PC-9 (cell line): ENCODE results near the gene LZTS2. TPM values are rescaled to one million over a fixed set of nuclear protein-coding genes. Genes with fewer than 3 reads are reported as not detected.
"Not testable (repeated sequence)": the region's sequence is repeated elsewhere in the genome, so short reads cannot be mapped to it uniquely, and the experiment has no call there.

ENCODE experiments used
- BruUV-seq: library from RNA; stranded (reverse); fragments of 400-500 nt; replicated peaks from 2 replicates; lab custom pipeline; 2021; lab: Mats Ljungman, UMichigan
- CTCF ChIA-PET: fragments of 300-600 bp; sonication (Branson Sonifier 250); formaldehyde crosslinking; loops from one replicate; lab custom pipeline; 2022; ENCODE audit warnings: antibody characterized with exemption; lab: Charles Lee
- POLR2A ChIA-PET: fragments of 300-600 bp; sonication (Branson Sonifier 250); formaldehyde crosslinking; loops from one replicate; lab custom pipeline; 2022; ENCODE audit warnings: antibody characterized with exemption; ENCODE audit not compliant: unreplicated experiment; lab: Charles Lee
- DNase-seq, 2 experiments: peaks; one replicate each; pipeline versions ENCODE4 v3.0.0 to v3.0.0-alpha.2; 2015 to 2022; ENCODE audit warnings: mixed read lengths in 1 of 2
- H2AFZ ChIP-seq: fragments of 200-600 bp; sonication (generic); 2 replicates; pipeline ENCODE4 v1.8.1; 2017; ENCODE audit warnings: antibody characterized with exemption
- H3F3A ChIP-seq: fragments of 200-600 bp; sonication (generic); 2 replicates; pipeline ENCODE4 v1.8.1; 2017; ENCODE audit warnings: antibody characterized with exemption, mild to moderate bottlenecking, low read depth; ENCODE audit not compliant: insufficient read depth
- H3K27ac ChIP-seq: fragments of 200-600 bp; sonication (generic); 2 replicates; pipeline ENCODE4 v1.6.1; 2016; ENCODE audit warnings: mixed run types
- H3K27me3 ChIP-seq: fragments of 200-600 bp; sonication (generic); 2 replicates; pipeline ENCODE4 v1.6.1; 2016; ENCODE audit warnings: low read depth, mixed run types; ENCODE audit not compliant: insufficient read depth
- H3K36me3 ChIP-seq: fragments of 200-600 bp; sonication (generic); 2 replicates; pipeline ENCODE4 v1.6.1; 2016; ENCODE audit warnings: low read depth, mixed run types
- H3K4me1 ChIP-seq: fragments of 200-600 bp; sonication (generic); replicated peaks from 2 replicates; pipeline ENCODE4 v1.6.1; 2016; ENCODE audit warnings: mixed run types; ENCODE audit not compliant: insufficient read depth
- H3K4me2 ChIP-seq: fragments of 200-600 bp; sonication (generic); 2 replicates; pipeline ENCODE4 v1.6.1; 2017; ENCODE audit warnings: mixed run types
- H3K4me3 ChIP-seq: fragments of 200-600 bp; sonication (generic); 2 replicates; pipeline ENCODE4 v1.6.1; 2016; ENCODE audit warnings: mixed run types
- H3K79me2 ChIP-seq: fragments of 200-600 bp; sonication (generic); 2 replicates; pipeline ENCODE4 v1.6.1; 2017; ENCODE audit warnings: low read depth, mixed run types
- H3K9me2 ChIP-seq: fragments of 200-600 bp; sonication (generic); 2 replicates; pipeline ENCODE4 v1.8.1; 2017; ENCODE audit warnings: mild to moderate bottlenecking; ENCODE audit not compliant: insufficient read depth
- H3K9me3 ChIP-seq: fragments of 200-600 bp; sonication (generic); 2 replicates; pipeline ENCODE4 v1.8.1; 2016; ENCODE audit warnings: low read depth; ENCODE audit not compliant: insufficient read depth
- H4K20me1 ChIP-seq: fragments of 200-600 bp; sonication (generic); 2 replicates; pipeline ENCODE4 v1.8.1; 2017; ENCODE audit not compliant: insufficient read depth
- CTCF ChIP-seq: fragments of 200-600 bp; sonication (generic); conservative IDR thresholded peaks from 2 replicates; pipeline ENCODE4 v1.6.1; 2017; ENCODE audit warnings: mixed run types, antibody characterized with exemption, mild to moderate bottlenecking, moderate library complexity
- EZH2 ChIP-seq: fragments of 200-600 bp; sonication (generic); IDR thresholded peaks from 2 replicates; pipeline ENCODE4 v1.8.0; 2017; ENCODE audit warnings: antibody characterized with exemption, low read depth
- intact Hi-C: fragments of 100-400 bp; cut with micrococcal nuclease; formaldehyde crosslinking; loops from one replicate; pipeline ENCODE4 v1.10.0; 2022; ENCODE audit not compliant: unreplicated experiment
- total RNA-seq: library from RNA; stranded (reverse); gene quantifications from 2 replicates; pipeline ENCODE4 v1.2.3, GENCODE V29; 2021

Gene LZTS2
- total RNA-seq, 1 experiment from 2014 or later, result 32.5 TPM

GRCh38 chr10:100972115-100972903, 27.3 kb upstream of the LZTS2 start:
- no peak for DNase-seq
- Histone ChIP-seq H3K4me2 (no peak overlapping the region), H3K27me3 (no peaks in the 10 kb centered on the region), H3K4me1 (peaks cover 9% of the 10 kb centered on the region), H3K4me3 (no peak overlapping the region), H3K79me2 (no peaks in the 10 kb centered on the region), H3K9me3 (no peaks in the 10 kb centered on the region), H4K20me1 (no peaks in the 10 kb centered on the region), H3K27ac (no peak overlapping the region), H2AFZ (no peak overlapping the region), H3K9me2 (no peaks in the 10 kb centered on the region), H3F3A (no peaks in the 10 kb centered on the region), H3K36me3 (no peaks in the 10 kb centered on the region)
- BruUV-seq, result no TSS peak
- TF ChIP-seq EZH2, result no peak
- TF ChIP-seq CTCF, result no peak
- POLR2A ChIA-PET, result interaction anchor here (0.7 kb wide), 1 partner anchor 14 kb away, joined by 3 read pairs; no protein-coding TSS in a partner anchor
- CTCF ChIA-PET, result no interaction called here
- intact Hi-C loops, result no loop called here

GRCh38 chr10:100972904-100973535, 26.6 kb upstream of the LZTS2 start:
- POLR2A ChIA-PET, result no interaction called here

GRCh38 chr10:100975397-100975796, 24.2 kb upstream of the LZTS2 start:
- DNase-seq, H3K9me2 ChIP-seq, POLR2A ChIA-PET, intact Hi-C loops, H3K79me2 ChIP-seq, H3K9me3 ChIP-seq, H3K4me2 ChIP-seq, H4K20me1 ChIP-seq, H3K27me3 ChIP-seq, H2AFZ ChIP-seq, CTCF ChIA-PET, H3F3A ChIP-seq, H3K4me1 ChIP-seq, H3K4me3 ChIP-seq, BruUV-seq, H3K27ac ChIP-seq, H3K36me3 ChIP-seq: not testable (repeated sequence)

More at GRCh38 chr10:100972904-100973535, 26.6 kb upstream of the LZTS2 start:
- DNase-seq, result no peak
- no peaks in the 10 kb centered on the region for H3K9me2 ChIP-seq
- H3K36me3 ChIP-seq, result no peaks in the 10 kb centered on the region
- H4K20me1 ChIP-seq, result no peaks in the 10 kb centered on the region
- CTCF ChIA-PET, result no interaction called here
- TF ChIP-seq EZH2 (no peak), CTCF (no peak)
- no peak overlapping the region for H3K27ac ChIP-seq
- H3K4me3 ChIP-seq, result no peak overlapping the region
- H2AFZ ChIP-seq, result no peak overlapping the region
- H3K27me3 ChIP-seq, result no peaks in the 10 kb centered on the region
- no peak overlapping the region for H3K4me2 ChIP-seq
- intact Hi-C loops, result no loop called here
- peaks cover 9% of the 10 kb centered on the region for H3K4me1 ChIP-seq
- no peaks in the 10 kb centered on the region for H3K9me3 ChIP-seq
- H3K79me2 ChIP-seq, result no peaks in the 10 kb centered on the region
- H3F3A ChIP-seq, result no peaks in the 10 kb centered on the region
- no TSS peak for BruUV-seq
